Neural cell (in vitro differentiated cells): ENCODE measurements around the gene RIMS1.

ENCODE experiments used
- CTCF ChIP-seq: fragments of 450-650 bp; IDR thresholded peaks from 2 replicates; pipeline ENCODE4 v1.5.1; 2014; ENCODE audit warnings: antibody characterized with exemption, mild to moderate bottlenecking, moderate library complexity; ENCODE audit not compliant: poor library complexity, severe bottlenecking
- EP300 ChIP-seq: fragments of 450-650 bp; conservative IDR thresholded peaks from 2 replicates; pipeline ENCODE4 v1.6.1; 2014; ENCODE audit warnings: antibody characterized with exemption, mild to moderate bottlenecking, moderate library complexity; ENCODE audit not compliant: poor library complexity, severe bottlenecking
- MXI1 ChIP-seq: fragments of 450-650 bp; conservative IDR thresholded peaks from 2 replicates; pipeline ENCODE4 v1.6.1; 2014; ENCODE audit warnings: antibody characterized with exemption, mild to moderate bottlenecking; ENCODE audit not compliant: poor library complexity, severe bottlenecking
- POLR2AphosphoS5 ChIP-seq: IDR thresholded peaks from 2 replicates; pipeline ENCODE4 v1.6.1; 2012
- TAF1 ChIP-seq: IDR thresholded peaks from 2 replicates; pipeline ENCODE4 v1.6.1; 2012; ENCODE audit warnings: low read depth

DNA sequence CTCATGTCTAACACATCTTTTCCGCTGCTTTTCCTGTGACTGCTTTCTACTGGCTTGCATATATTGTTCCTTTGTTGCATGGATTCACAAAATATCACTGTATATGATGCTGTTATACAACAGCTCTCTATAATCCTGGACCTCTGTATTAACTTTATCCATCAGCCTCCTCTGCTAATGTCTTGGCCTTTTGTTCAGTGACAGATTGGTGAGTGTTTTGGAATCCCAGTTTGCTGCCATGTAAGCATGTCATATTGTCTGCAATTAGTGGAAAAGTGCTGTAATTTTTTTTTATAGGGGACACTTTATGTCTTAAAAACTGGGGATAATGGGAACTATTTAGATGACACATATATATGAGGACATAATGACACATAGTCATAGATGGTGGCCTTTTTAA, 3.0 kb downstream of the RIMS1 start:
- TF ChIP-seq CTCF (no peak), POLR2AphosphoS5 (no peak), EP300 (no peak), TAF1 (no peak), MXI1 (no peak)
